ENCODE results near the gene ACSF3.
"Not testable (repeated sequence)": the region's sequence is repeated elsewhere in the genome, so short reads cannot be mapped to it uniquely, and the experiment has no call there.

ACSF3 gene

GRCh38 chr16:89084411-89084810, 9.2 kb upstream of the ACSF3 start:
- Histone ChIP-seq H3K4me1 (ENCODE audit: control insufficient read depth in 1 of 2, insufficient read depth in 2 of 2, low read length in 2 of 2) (peaks cover 5 to 8% of the 10 kb centered on the region in 2 donors), H3K36me3 (ENCODE audit: control insufficient read depth in 1 of 2, insufficient read depth in 2 of 2, low read length in 2 of 2) (no peaks in the 10 kb centered on the region), H3K9ac (ENCODE audit: low read depth in 1 of 2, low read length in 2 of 2) (peak overlapping the region in 1 of 2 donors; percentile 19), H3K27me3 (ENCODE audit: control insufficient read depth in 1 of 2, insufficient read depth in 2 of 2, low read length in 2 of 2) (peaks cover 6 to 18% of the 10 kb centered on the region in 2 donors), H3K9me3 (ENCODE audit: control insufficient read depth in 1 of 2, low read length in 2 of 2) (no peaks in the 10 kb centered on the region), H3K27ac (ENCODE audit: low read depth, low read length) (no peak overlapping the region), H3K4me3 (ENCODE audit: low read depth in 1 of 2, low read length in 2 of 2) (peak overlapping the region; percentile 29 to 32)

- peak overlapping the region; percentile 29 to 32 for H3K4me3 ChIP-seq (ENCODE audit: low read depth in 1 of 2, low read length in 2 of 2)
- peak overlapping the region in 1 of 2 donors; percentile 19 for H3K9ac ChIP-seq (ENCODE audit: low read depth in 1 of 2, low read length in 2 of 2)
- no peak overlapping the region for H3K27ac ChIP-seq (ENCODE audit: low read depth, low read length)
- peaks cover 6 to 19% of the 10 kb centered on the region in 2 donors for H3K27me3 ChIP-seq (ENCODE audit: control insufficient read depth in 1 of 2, insufficient read depth in 2 of 2, low read length in 2 of 2)
- no peaks in the 10 kb centered on the region for H3K36me3 ChIP-seq (ENCODE audit: control insufficient read depth in 1 of 2, insufficient read depth in 2 of 2, low read length in 2 of 2)
- peaks cover 5 to 8% of the 10 kb centered on the region in 2 donors for H3K4me1 ChIP-seq (ENCODE audit: control insufficient read depth in 1 of 2, insufficient read depth in 2 of 2, low read length in 2 of 2)
- no peaks in the 10 kb centered on the region for H3K9me3 ChIP-seq (ENCODE audit: control insufficient read depth in 1 of 2, low read length in 2 of 2)
Observed at GRCh38 chr16:89084814-89085612, 8.6 kb upstream of the ACSF3 start.

- H3K9me3 ChIP-seq (ENCODE audit: control insufficient read depth in 1 of 2, low read length in 2 of 2): no peaks in the 10 kb centered on the region
- no peaks in the 10 kb centered on the region for H3K36me3 ChIP-seq (ENCODE audit: control insufficient read depth in 1 of 2, insufficient read depth in 2 of 2, low read length in 2 of 2)
- peaks cover 10 to 22% of the 10 kb centered on the region in 2 donors for H3K27me3 ChIP-seq (ENCODE audit: control insufficient read depth in 1 of 2, insufficient read depth in 2 of 2, low read length in 2 of 2)
- no peak overlapping the region for H3K27ac ChIP-seq (ENCODE audit: low read depth, low read length)
- H3K4me3 ChIP-seq (ENCODE audit: low read depth in 1 of 2, low read length in 2 of 2): no peak overlapping the region
- H3K4me1 ChIP-seq (ENCODE audit: control insufficient read depth in 1 of 2, insufficient read depth in 2 of 2, low read length in 2 of 2): peaks cover 5 to 8% of the 10 kb centered on the region in 2 donors
- no peak overlapping the region for H3K9ac ChIP-seq (ENCODE audit: low read depth in 1 of 2, low read length in 2 of 2)
Observed at GRCh38 chr16:89085755-89086154, 7.9 kb upstream of the ACSF3 start.

GRCh38 chr16:89087922-89088497, 5.6 kb upstream of the ACSF3 start:
- H3K36me3 ChIP-seq (ENCODE audit: control insufficient read depth in 1 of 2, insufficient read depth in 2 of 2, low read length in 2 of 2): no peaks in the 10 kb centered on the region
- H3K4me3 ChIP-seq (ENCODE audit: low read depth in 1 of 2, low read length in 2 of 2): no peak overlapping the region
- H3K4me1 ChIP-seq (ENCODE audit: control insufficient read depth in 1 of 2, insufficient read depth in 2 of 2, low read length in 2 of 2): peaks cover 5 to 9% of the 10 kb centered on the region in 2 donors
- no peak overlapping the region for H3K27ac ChIP-seq (ENCODE audit: low read depth, low read length)
- H3K9me3 ChIP-seq (ENCODE audit: control insufficient read depth in 1 of 2, low read length in 2 of 2): no peaks in the 10 kb centered on the region
- no peak overlapping the region for H3K9ac ChIP-seq (ENCODE audit: low read depth in 1 of 2, low read length in 2 of 2)
- peaks cover 14 to 27% of the 10 kb centered on the region in 2 donors for H3K27me3 ChIP-seq (ENCODE audit: control insufficient read depth in 1 of 2, insufficient read depth in 2 of 2, low read length in 2 of 2)

- Histone ChIP-seq H3K4me3 (ENCODE audit: low read depth in 1 of 2, low read length in 2 of 2) (no peak overlapping the region), H3K9me3 (ENCODE audit: control insufficient read depth in 1 of 2, low read length in 2 of 2) (no peaks in the 10 kb centered on the region), H3K4me1 (ENCODE audit: control insufficient read depth in 1 of 2, insufficient read depth in 2 of 2, low read length in 2 of 2) (peaks cover 5 to 14% of the 10 kb centered on the region in 2 donors), H3K9ac (ENCODE audit: low read depth in 1 of 2, low read length in 2 of 2) (no peak overlapping the region), H3K27me3 (ENCODE audit: control insufficient read depth in 1 of 2, insufficient read depth in 2 of 2, low read length in 2 of 2) (peaks cover 14 to 27% of the 10 kb centered on the region in 2 donors), H3K36me3 (ENCODE audit: control insufficient read depth in 1 of 2, insufficient read depth in 2 of 2, low read length in 2 of 2) (no peaks in the 10 kb centered on the region), H3K27ac (ENCODE audit: low read depth, low read length) (no peak overlapping the region)
Observed at GRCh38 chr16:89089120-89089519, 4.5 kb upstream of the ACSF3 start.

GRCh38 chr16:89090182-89090630, 3.4 kb upstream of the ACSF3 start:
- H3K4me3 ChIP-seq (ENCODE audit: low read depth in 1 of 2, low read length in 2 of 2): no peak overlapping the region
- peaks cover 4 to 16% of the 10 kb centered on the region in 2 donors for H3K4me1 ChIP-seq (ENCODE audit: control insufficient read depth in 1 of 2, insufficient read depth in 2 of 2, low read length in 2 of 2)
- H3K9ac ChIP-seq (ENCODE audit: low read depth in 1 of 2, low read length in 2 of 2): no peak overlapping the region
- no peaks in the 10 kb centered on the region for H3K36me3 ChIP-seq (ENCODE audit: control insufficient read depth in 1 of 2, insufficient read depth in 2 of 2, low read length in 2 of 2)
- no peak overlapping the region for H3K27ac ChIP-seq (ENCODE audit: low read depth, low read length)
- no peaks in the 10 kb centered on the region for H3K9me3 ChIP-seq (ENCODE audit: control insufficient read depth in 1 of 2, low read length in 2 of 2)
- peaks cover 14 to 27% of the 10 kb centered on the region in 2 donors for H3K27me3 ChIP-seq (ENCODE audit: control insufficient read depth in 1 of 2, insufficient read depth in 2 of 2, low read length in 2 of 2)

- peaks cover 9 to 22% of the 10 kb centered on the region in 2 donors for H3K4me1 ChIP-seq (ENCODE audit: control insufficient read depth in 1 of 2, insufficient read depth in 2 of 2, low read length in 2 of 2)
- H3K36me3 ChIP-seq (ENCODE audit: control insufficient read depth in 1 of 2, insufficient read depth in 2 of 2, low read length in 2 of 2): no peaks in the 10 kb centered on the region
- no peak overlapping the region for H3K4me3 ChIP-seq (ENCODE audit: low read depth in 1 of 2, low read length in 2 of 2)
- H3K9ac ChIP-seq (ENCODE audit: low read depth in 1 of 2, low read length in 2 of 2): no peak overlapping the region
- no peaks in the 10 kb centered on the region for H3K9me3 ChIP-seq (ENCODE audit: control insufficient read depth in 1 of 2, low read length in 2 of 2)
- H3K27me3 ChIP-seq (ENCODE audit: control insufficient read depth in 1 of 2, insufficient read depth in 2 of 2, low read length in 2 of 2): peaks cover 11 to 26% of the 10 kb centered on the region in 2 donors
- H3K27ac ChIP-seq (ENCODE audit: low read depth, low read length): no peak overlapping the region
Observed at GRCh38 chr16:89090669-89091426, 2.8 kb upstream of the ACSF3 start.

- H3K27ac ChIP-seq (ENCODE audit: low read depth, low read length): no peak overlapping the region
- H3K4me3 ChIP-seq (ENCODE audit: low read depth in 1 of 2, low read length in 2 of 2): no peak overlapping the region
- no peak overlapping the region for H3K9ac ChIP-seq (ENCODE audit: low read depth in 1 of 2, low read length in 2 of 2)
- H3K9me3 ChIP-seq (ENCODE audit: control insufficient read depth in 1 of 2, low read length in 2 of 2): no peaks in the 10 kb centered on the region
- peaks cover 20 to 34% of the 10 kb centered on the region in 2 donors for H3K4me1 ChIP-seq (ENCODE audit: control insufficient read depth in 1 of 2, insufficient read depth in 2 of 2, low read length in 2 of 2)
- peaks cover 8 to 22% of the 10 kb centered on the region in 2 donors for H3K27me3 ChIP-seq (ENCODE audit: control insufficient read depth in 1 of 2, insufficient read depth in 2 of 2, low read length in 2 of 2)
- H3K36me3 ChIP-seq (ENCODE audit: control insufficient read depth in 1 of 2, insufficient read depth in 2 of 2, low read length in 2 of 2): no peaks in the 10 kb centered on the region
Observed at GRCh38 chr16:89092013-89092412, 1.6 kb upstream of the ACSF3 start.

- peaks cover 32 to 45% of the 10 kb centered on the region in 2 donors for H3K4me1 ChIP-seq (ENCODE audit: control insufficient read depth in 1 of 2, insufficient read depth in 2 of 2, low read length in 2 of 2)
- H3K27ac ChIP-seq (ENCODE audit: low read depth, low read length); H3K9me3 ChIP-seq (ENCODE audit: control insufficient read depth in 1 of 2, low read length in 2 of 2); H3K9ac ChIP-seq (ENCODE audit: low read depth in 1 of 2, low read length in 2 of 2); H3K36me3 ChIP-seq (ENCODE audit: control insufficient read depth in 1 of 2, insufficient read depth in 2 of 2, low read length in 2 of 2): not testable (repeated sequence)
- H3K4me3 ChIP-seq (ENCODE audit: low read depth in 1 of 2, low read length in 2 of 2): peak overlapping the region in 1 of 2 donors; percentile 83
- peaks cover 8 to 14% of the 10 kb centered on the region in 2 donors for H3K27me3 ChIP-seq (ENCODE audit: control insufficient read depth in 1 of 2, insufficient read depth in 2 of 2, low read length in 2 of 2)
Observed at GRCh38 chr16:89093252-89093601, 425 bp upstream of the ACSF3 start.

Measured in duodenal mucosa (tissue), 2 donors.